Endodermal cell (in vitro differentiated cells): Measurements from ENCODE around the gene VSTM2B. TPM values are rescaled to one million over a fixed set of nuclear protein-coding genes. Genes with fewer than 3 reads are reported as not detected.

Experiments used
- DNase-seq: peaks from one replicate; pipeline ENCODE4 v3.0.0-alpha.2; 2017
- H3K27ac ChIP-seq: 2 replicates; pipeline ENCODE4 v1.5.1; 2013; ENCODE audit warnings: mild to moderate bottlenecking, low read depth, low read length, moderate library complexity
- H3K27me3 ChIP-seq: 2 replicates; pipeline ENCODE4 v1.6.1; 2013; ENCODE audit warnings: mild to moderate bottlenecking, low read length, moderate library complexity; ENCODE audit not compliant: insufficient read depth, control insufficient read depth, poor library complexity, severe bottlenecking
- H3K36me3 ChIP-seq: 2 replicates; pipeline ENCODE4 v1.7.0; 2013; ENCODE audit warnings: mild to moderate bottlenecking, low read length, moderate library complexity; ENCODE audit not compliant: control insufficient read depth, insufficient read depth
- H3K4me1 ChIP-seq: one replicate; pipeline ENCODE4 v1.7.0; 2013; ENCODE audit warnings: low read length; ENCODE audit not compliant: control insufficient read depth, insufficient read depth
- H3K4me3 ChIP-seq: 2 replicates; pipeline ENCODE4 v1.5.1; 2013; ENCODE audit warnings: mild to moderate bottlenecking, low read length, moderate library complexity
- H3K9ac ChIP-seq: 2 replicates; pipeline ENCODE4 v1.6.1; 2013; ENCODE audit warnings: mild to moderate bottlenecking, low read length, moderate library complexity; ENCODE audit not compliant: poor library complexity, severe bottlenecking; ENCODE audit errors: extremely low read depth
- H3K9me3 ChIP-seq: 2 replicates; pipeline ENCODE4 v1.6.1; 2013; ENCODE audit warnings: mild to moderate bottlenecking, low read length, moderate library complexity; ENCODE audit not compliant: control insufficient read depth
- H3K27ac Mint-ChIP-seq: 2 replicates; pipeline ENCODE4 v1.8.0; 2020; ENCODE audit warnings: mixed read lengths
- H3K27me3 Mint-ChIP-seq: 2 replicates; pipeline ENCODE4 v1.8.0; 2021; ENCODE audit warnings: mild to moderate bottlenecking, mixed read lengths; ENCODE audit not compliant: insufficient read depth
- H3K36me3 Mint-ChIP-seq: 2 replicates; pipeline ENCODE4 v1.8.0; 2020; ENCODE audit warnings: low read depth, mixed read lengths
- H3K4me1 Mint-ChIP-seq: 2 replicates; pipeline ENCODE4 v1.8.0; 2020; ENCODE audit warnings: mixed read lengths
- H3K4me3 Mint-ChIP-seq: 2 replicates; pipeline ENCODE4 v1.8.0; 2020; ENCODE audit warnings: mild to moderate bottlenecking, moderate library complexity, mixed read lengths
- H3K9me3 Mint-ChIP-seq: 2 replicates; pipeline ENCODE4 v1.8.0; 2020; ENCODE audit warnings: mild to moderate bottlenecking, mixed read lengths
- CTCF ChIP-seq: fragments of 200-600 bp; sonication (generic); conservative IDR thresholded peaks from 2 replicates; pipeline ENCODE4 v1.5.0; 2021; ENCODE audit warnings: antibody characterized with exemption, mild to moderate bottlenecking
- WGBS, 2 experiments: methylation state at CpG; one replicate each; pipeline versions ENCODE4 v1.1.5 to v1.1.7; 2013; ENCODE audit warnings: missing lambda C conversion rate in 2 of 2, mixed read lengths in 1 of 2; ENCODE audit not compliant: insufficient coverage in 1 of 2, insufficient read length in 1 of 2; 5-methylcytosine and 5-hydroxymethylcytosine counted together
- total RNA-seq, 2 donors: library from RNA; stranded (reverse); fragmentation: NEBNext Ultra II Directional in 1 of 2; extraction: Animal tissue kit (Norgen Biotek cat#: 25700) in 1 of 2; gene quantifications; 2 replicates in 1 of 2; 3 replicates in 1 of 2; pipeline ENCODE4 v1.2.1, GENCODE V29; 2021

Gene VSTM2B
- total RNA-seq, 2 donors from 2014 or later: 0.18 TPM; not detected in 1

GRCh38 chr19:29598496-29598895, 72.7 kb downstream of the VSTM2B start:
- 92 to 95% methylated on average over 3 of the region's 3 CpGs for WGBS, 2 experiments
- H3K9me3 Mint-ChIP-seq: no peaks in the 10 kb centered on the region

GRCh38 chr19:29603308-29603707, 77.5 kb downstream of the VSTM2B start:
- H3K4me3 Mint-ChIP-seq: no peak overlapping the region
- Histone ChIP-seq H3K27me3 (no peaks in the 10 kb centered on the region), H3K36me3 (no peaks in the 10 kb centered on the region), H3K9ac (no peak overlapping the region), H3K9me3 (no peaks in the 10 kb centered on the region), H3K4me3 (no peak overlapping the region), H3K4me1 (peaks cover 4% of the 10 kb centered on the region), H3K27ac (no peak overlapping the region)
- WGBS, 2 experiments: 83 to 90% methylated on average over 5 of the region's 5 CpGs
- peaks cover 10% of the 10 kb centered on the region for H3K4me1 Mint-ChIP-seq
- no peaks in the 10 kb centered on the region for H3K9me3 Mint-ChIP-seq
- TF ChIP-seq CTCF: no peak
- peak; percentile 70 for DNase-seq
- H3K36me3 Mint-ChIP-seq: no peaks in the 10 kb centered on the region
- H3K27me3 Mint-ChIP-seq: peaks cover under 1% of the 10 kb centered on the region
- no peak overlapping the region for H3K27ac Mint-ChIP-seq

More at GRCh38 chr19:29598496-29598895, 72.7 kb downstream of the VSTM2B start:
- H3K27ac Mint-ChIP-seq: no peak overlapping the region
- Histone ChIP-seq H3K4me3 (no peak overlapping the region), H3K36me3 (no peaks in the 10 kb centered on the region), H3K9me3 (no peaks in the 10 kb centered on the region), H3K9ac (no peak overlapping the region), H3K27me3 (no peaks in the 10 kb centered on the region), H3K27ac (no peak overlapping the region), H3K4me1 (no peaks in the 10 kb centered on the region)
- peaks cover 22% of the 10 kb centered on the region for H3K27me3 Mint-ChIP-seq
- H3K4me3 Mint-ChIP-seq: no peak overlapping the region
- no peaks in the 10 kb centered on the region for H3K36me3 Mint-ChIP-seq
- peaks cover 19% of the 10 kb centered on the region for H3K4me1 Mint-ChIP-seq
- no peak for TF ChIP-seq CTCF
- no peak for DNase-seq

- H3K4me1 ChIP-seq: peaks cover 4% of the 10 kb centered on the region
- Mint-ChIP-seq H3K4me1 (peaks cover 10% of the 10 kb centered on the region), H3K27me3 (no peaks in the 10 kb centered on the region), H3K27ac (peak within 1 kb of the TSS; percentile 100), H3K9me3 (no peaks in the 10 kb centered on the region), H3K36me3 (peaks cover 15% of the 10 kb centered on the region), H3K4me3 (peak within 1 kb of the TSS; percentile 95)
- no peak for TF ChIP-seq CTCF
- H3K27ac ChIP-seq: peak within 1 kb of the TSS; percentile 90
- DNase-seq: peak; percentile 98
- H3K4me3 ChIP-seq: peak within 1 kb of the TSS; percentile 100
- H3K27me3 ChIP-seq: no peaks in the 10 kb centered on the region
- WGBS, 2 experiments: 0% methylated on average over 35 to 46 of the region's 47 CpGs
- no peaks in the 10 kb centered on the region for H3K9me3 ChIP-seq
- peak within 1 kb of the TSS; percentile 97 for H3K9ac ChIP-seq
- H3K36me3 ChIP-seq: peaks cover 5% of the 10 kb centered on the region
Measured at GRCh38 chr19:29605653-29606419, 80.0 kb downstream of the VSTM2B start, which contains the start of gene POP4. POP4 (plus strand) TSS chr19:29606283; CDS start chr19:29606319, 36 bp downstream.
